ENCODE data around the gene MRNIP. TPM values are rescaled to one million over a fixed set of nuclear protein-coding genes. Genes with fewer than 3 reads are reported as not detected.

The MRNIP gene
- total RNA-seq, 2 donors from 2014 or later = 32.5 to 36.8 TPM

GRCh38 chr5:179863449-179864085 lies 5.0 kb upstream of the MRNIP start:
- H3K9me3 ChIP-seq (ENCODE audit: control insufficient read depth, low read length, poor library complexity, severe bottlenecking) = no peaks in the 10 kb centered on the region
- Mint-ChIP-seq H3K4me3 (no peak overlapping the region), H3K4me1 (peaks cover 4% of the 10 kb centered on the region), H3K27me3 (no peaks in the 10 kb centered on the region), H3K36me3 (ENCODE audit: low read depth) (peaks cover 3% of the 10 kb centered on the region), H3K27ac (no peak overlapping the region)
- ATAC-seq = no peak
- DNase-seq = no peak

DNA sequence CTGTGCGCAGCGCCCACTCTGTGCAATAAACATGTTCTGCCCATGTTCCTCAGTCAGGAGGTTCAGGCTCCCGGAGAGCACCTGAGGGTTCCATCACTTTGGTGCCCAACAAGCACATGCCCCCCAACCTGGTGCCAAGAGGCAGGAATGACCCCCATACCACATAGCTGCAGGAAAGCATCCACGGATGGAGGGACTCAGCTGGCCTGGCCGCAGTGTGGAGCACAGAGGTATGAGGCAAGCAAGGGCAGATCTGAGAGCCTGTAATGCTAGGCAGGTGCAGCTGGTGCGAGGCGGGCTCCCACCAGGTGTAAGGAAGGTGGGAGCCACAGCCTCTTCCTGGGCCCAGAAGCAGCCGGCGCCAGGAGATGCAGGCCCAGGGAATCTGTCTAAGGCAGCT lies 4.3 kb upstream of the MRNIP start:
- Mint-ChIP-seq H3K4me1 (peaks cover 7% of the 10 kb centered on the region), H3K27ac (no peak overlapping the region), H3K36me3 (ENCODE audit: low read depth) (peaks cover 3% of the 10 kb centered on the region), H3K4me3 (no peak overlapping the region), H3K27me3 (no peaks in the 10 kb centered on the region)
- ATAC-seq = no peak
- DNase-seq = no peak
- H3K9me3 ChIP-seq (ENCODE audit: control insufficient read depth, low read length, poor library complexity, severe bottlenecking) = no peaks in the 10 kb centered on the region

- H3K27me3 Mint-ChIP-seq = no peaks in the 10 kb centered on the region
- peaks cover 3% of the 10 kb centered on the region for H3K36me3 Mint-ChIP-seq (ENCODE audit: low read depth)
- H3K4me3 Mint-ChIP-seq = no peak overlapping the region
- no peak for DNase-seq
- no peak overlapping the region for H3K27ac Mint-ChIP-seq
- no peaks in the 10 kb centered on the region for H3K9me3 ChIP-seq (ENCODE audit: control insufficient read depth, low read length, poor library complexity, severe bottlenecking)
- no peak for ATAC-seq
- H3K4me1 Mint-ChIP-seq = peaks cover 8% of the 10 kb centered on the region
These were observed 3.7 kb upstream of the MRNIP start for GRCh38 chr5:179862296-179862695.

DNA sequence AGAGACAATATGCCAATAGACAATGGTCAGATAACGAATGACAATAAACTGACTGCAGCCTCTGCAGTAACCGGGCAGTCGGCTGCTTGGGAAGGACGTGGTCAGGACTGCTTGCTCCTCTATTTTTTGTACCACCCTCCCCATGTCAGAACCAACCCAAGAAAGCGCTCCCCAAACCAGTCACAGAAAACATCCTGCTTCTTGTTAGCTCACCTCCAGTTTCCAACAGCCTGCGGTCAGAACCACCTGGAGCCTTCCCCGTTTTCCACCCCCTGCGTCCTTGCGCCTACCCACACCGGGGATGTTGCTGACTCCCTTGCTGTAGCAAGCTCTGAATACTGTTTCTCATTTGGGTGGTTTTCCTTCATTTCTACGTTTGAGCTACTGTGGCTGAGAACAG lies 1.7 kb upstream of the MRNIP start:
- no peaks in the 10 kb centered on the region for H3K9me3 ChIP-seq (ENCODE audit: control insufficient read depth, low read length, poor library complexity, severe bottlenecking)
- Mint-ChIP-seq H3K27me3 (no peaks in the 10 kb centered on the region), H3K27ac (peak overlapping the region; percentile 34), H3K36me3 (ENCODE audit: low read depth) (peaks cover 3% of the 10 kb centered on the region), H3K4me3 (peak overlapping the region; percentile 66), H3K4me1 (peaks cover 10% of the 10 kb centered on the region)
- DNase-seq (no peak), ATAC-seq (no peak)

- peaks cover 10% of the 10 kb centered on the region for H3K4me1 Mint-ChIP-seq
- peak; percentile 34 to 36 (median 34) for DNase-seq
These were observed 404 bp downstream of the MRNIP start for GRCh38 chr5:179858241-179858585.

GRCh38 chr5:179854356-179854755 lies 4.3 kb downstream of the MRNIP start:
- DNase-seq = no peak
- Mint-ChIP-seq H3K27ac (no peak overlapping the region), H3K4me3 (no peak overlapping the region), H3K4me1 (peaks cover 15% of the 10 kb centered on the region), H3K36me3 (ENCODE audit: low read depth) (peaks cover 8% of the 10 kb centered on the region), H3K27me3 (no peaks in the 10 kb centered on the region)
- no peak for ATAC-seq
- H3K9me3 ChIP-seq (ENCODE audit: control insufficient read depth, low read length, poor library complexity, severe bottlenecking) = no peaks in the 10 kb centered on the region

More at GRCh38 chr5:179858241-179858585, 404 bp downstream of the MRNIP start:
- H3K9me3 ChIP-seq (ENCODE audit: control insufficient read depth, low read length, poor library complexity, severe bottlenecking) = no peaks in the 10 kb centered on the region
- Mint-ChIP-seq H3K27ac (peak overlapping the region; percentile 86), H3K4me3 (peak overlapping the region; percentile 96), H3K36me3 (ENCODE audit: low read depth) (peaks cover 3% of the 10 kb centered on the region), H3K27me3 (no peaks in the 10 kb centered on the region)
- ATAC-seq = peak; percentile 71

DNA sequence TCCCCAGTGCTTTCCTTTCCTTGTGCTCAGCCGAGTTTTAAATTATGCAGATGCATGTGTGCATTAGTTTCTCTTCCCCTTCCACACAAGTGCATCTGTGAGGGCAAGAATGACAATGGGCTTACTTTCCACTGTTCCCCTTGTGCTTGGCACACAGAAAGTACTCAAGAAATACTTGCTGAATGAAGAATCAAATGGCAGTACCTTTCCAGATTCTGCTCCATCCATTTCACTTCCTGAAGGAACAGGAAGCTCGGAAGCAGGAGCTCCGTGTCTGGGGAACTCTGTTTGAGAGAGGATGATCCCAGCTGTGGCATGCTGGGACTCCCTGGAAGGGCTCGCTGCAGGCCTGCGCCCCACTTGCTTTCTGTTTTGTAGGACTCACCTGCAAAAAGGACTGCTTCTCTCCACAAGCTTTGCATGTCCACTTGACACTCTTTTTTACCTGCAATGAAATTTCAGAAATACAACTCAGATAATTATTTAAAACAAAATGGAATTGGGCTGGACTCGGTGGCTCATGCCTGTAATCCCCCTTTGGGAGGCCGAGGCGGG lies 5.5 kb downstream of the MRNIP start:
- Mint-ChIP-seq H3K27ac (no peak overlapping the region), H3K27me3 (no peaks in the 10 kb centered on the region), H3K36me3 (ENCODE audit: low read depth) (peaks cover 5% of the 10 kb centered on the region), H3K4me1 (peaks cover 10% of the 10 kb centered on the region), H3K4me3 (no peak overlapping the region)
- ATAC-seq (peak; percentile 28), DNase-seq (no peak)
- no peaks in the 10 kb centered on the region for H3K9me3 ChIP-seq (ENCODE audit: control insufficient read depth, low read length, poor library complexity, severe bottlenecking)

GRCh38 chr5:179841621-179842020 lies 17.0 kb downstream of the MRNIP start:
- Mint-ChIP-seq H3K36me3 (ENCODE audit: low read depth) (peaks cover 2% of the 10 kb centered on the region), H3K27me3 (no peaks in the 10 kb centered on the region), H3K27ac (peak overlapping the region; percentile 96), H3K4me3 (peak overlapping the region; percentile 55), H3K4me1 (peaks cover 8% of the 10 kb centered on the region)
- no peaks in the 10 kb centered on the region for H3K9me3 ChIP-seq (ENCODE audit: control insufficient read depth, low read length, poor library complexity, severe bottlenecking)
- no peak for DNase-seq
- no peak for ATAC-seq

DNA sequence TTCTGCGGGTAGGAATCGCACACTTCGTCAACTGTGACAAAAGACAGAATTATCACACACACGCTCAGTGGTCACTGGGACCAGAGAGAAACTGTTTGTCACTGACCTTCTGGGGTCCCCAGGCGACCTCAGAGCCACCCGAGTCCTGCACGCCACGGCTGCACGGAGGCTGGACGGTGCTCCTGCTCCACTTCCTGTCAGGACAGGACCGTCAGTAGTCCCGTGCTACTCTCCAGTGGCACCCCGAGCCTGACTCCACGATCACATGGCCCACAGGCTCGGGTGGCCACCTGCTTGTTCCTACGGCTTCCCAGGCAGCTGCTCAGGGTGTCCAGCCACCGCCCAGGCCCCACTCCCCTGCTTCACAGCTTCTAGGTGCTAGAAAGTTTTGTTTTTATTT lies 17.9 kb downstream of the MRNIP start:
- DNase-seq (no peak), ATAC-seq (no peak)
- H3K4me3 Mint-ChIP-seq = peak overlapping the region; percentile 49
- H3K27me3 Mint-ChIP-seq = no peaks in the 10 kb centered on the region
- peak overlapping the region; percentile 96 for H3K27ac Mint-ChIP-seq
- peaks cover 4% of the 10 kb centered on the region for H3K36me3 Mint-ChIP-seq (ENCODE audit: low read depth)
- H3K4me1 Mint-ChIP-seq = peaks cover 15% of the 10 kb centered on the region
- H3K9me3 ChIP-seq (ENCODE audit: control insufficient read depth, low read length, poor library complexity, severe bottlenecking) = no peaks in the 10 kb centered on the region

DNA sequence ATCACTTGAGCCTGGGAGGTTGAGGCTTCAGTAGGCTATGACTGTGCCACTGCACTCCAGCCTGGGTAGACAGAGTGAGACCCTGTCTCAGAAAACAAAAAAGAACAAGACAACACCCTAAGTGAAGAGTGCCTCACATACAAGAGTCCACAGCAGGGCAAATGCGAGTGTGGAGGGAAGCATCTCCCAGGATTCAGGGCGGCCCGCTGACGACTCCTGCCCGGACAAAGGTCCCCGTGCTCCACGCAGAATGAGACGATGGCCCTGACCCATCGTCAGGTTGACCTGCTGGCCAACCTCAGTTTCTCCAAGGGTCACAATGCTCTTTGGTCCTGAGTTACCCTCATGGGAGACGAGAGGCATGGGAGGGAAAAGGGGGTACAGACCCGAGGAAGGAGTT lies 18.3 kb downstream of the MRNIP start:
- H3K36me3 Mint-ChIP-seq (ENCODE audit: low read depth) = peaks cover 4% of the 10 kb centered on the region
- no peaks in the 10 kb centered on the region for H3K27me3 Mint-ChIP-seq
- H3K27ac Mint-ChIP-seq = peak overlapping the region; percentile 96
- DNase-seq (no peak), ATAC-seq (no peak)
- H3K4me1 Mint-ChIP-seq = peaks cover 15% of the 10 kb centered on the region
- no peak overlapping the region for H3K4me3 Mint-ChIP-seq
- H3K9me3 ChIP-seq (ENCODE audit: control insufficient read depth, low read length, poor library complexity, severe bottlenecking) = no peaks in the 10 kb centered on the region

GRCh38 chr5:179839328-179840256 lies 19.0 kb downstream of the MRNIP start:
- Mint-ChIP-seq H3K4me1 (peaks cover 15% of the 10 kb centered on the region), H3K27ac (peak overlapping the region; percentile 96), H3K36me3 (ENCODE audit: low read depth) (peaks cover 4% of the 10 kb centered on the region), H3K27me3 (no peaks in the 10 kb centered on the region), H3K4me3 (peak overlapping the region; percentile 19)
- DNase-seq = no peak
- no peaks in the 10 kb centered on the region for H3K9me3 ChIP-seq (ENCODE audit: control insufficient read depth, low read length, poor library complexity, severe bottlenecking)
- no peak for ATAC-seq

DNA sequence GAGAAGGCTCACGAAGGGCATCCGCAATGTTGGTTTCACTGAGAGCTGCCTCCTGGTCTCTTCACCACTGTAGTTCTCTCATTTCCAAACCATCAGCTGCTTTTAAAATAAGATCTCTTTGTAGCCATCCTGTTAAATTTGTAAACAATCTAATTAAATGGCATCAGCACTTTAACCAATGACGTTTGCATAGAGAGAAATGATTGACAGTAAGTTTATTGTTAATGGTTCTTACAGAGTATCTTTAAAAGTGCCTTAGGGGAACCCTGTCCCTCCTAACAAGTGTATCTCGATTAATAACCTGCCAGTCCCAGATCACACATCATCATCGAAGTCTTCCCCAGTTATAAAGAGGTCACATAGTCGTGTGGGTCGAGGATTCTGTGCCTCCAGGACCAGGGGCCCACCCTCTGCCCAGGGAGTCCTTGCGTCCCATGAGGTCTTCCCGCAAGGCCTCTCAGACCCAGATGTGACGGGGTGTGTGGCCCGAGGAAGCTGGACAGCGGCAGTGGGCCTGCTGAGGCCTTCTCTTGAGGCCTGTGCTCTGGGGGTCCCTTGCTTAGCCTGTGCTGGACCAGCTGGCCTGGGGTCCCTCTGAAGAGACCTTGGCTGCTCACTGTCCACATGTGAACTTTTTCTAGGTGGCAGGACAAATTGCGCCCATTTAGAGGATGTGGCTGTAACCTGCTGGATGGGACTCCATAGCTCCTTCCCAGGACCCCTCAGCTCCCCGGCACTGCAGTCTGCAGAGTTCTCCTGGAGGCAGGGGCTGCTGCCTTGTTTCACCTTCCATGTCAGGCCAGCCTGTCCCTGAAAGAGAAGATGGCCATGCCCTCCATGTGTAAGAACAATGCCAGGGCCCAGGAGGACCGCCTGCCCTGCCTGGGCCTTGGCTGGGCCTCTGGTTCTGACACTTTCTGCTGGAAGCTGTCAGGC lies 21.3 kb downstream of the MRNIP start:
- Mint-ChIP-seq H3K4me3 (peak overlapping the region; percentile 82), H3K36me3 (ENCODE audit: low read depth) (peaks cover 8% of the 10 kb centered on the region), H3K4me1 (peaks cover 15% of the 10 kb centered on the region), H3K27me3 (no peaks in the 10 kb centered on the region), H3K27ac (peak overlapping the region; percentile 96)
- no peak for ATAC-seq
- no peak for DNase-seq
- no peaks in the 10 kb centered on the region for H3K9me3 ChIP-seq (ENCODE audit: control insufficient read depth, low read length, poor library complexity, severe bottlenecking)
